GM23338 (cell line): Measurements from ENCODE around the gene MAP4. TPM values are rescaled to one million over a fixed set of nuclear protein-coding genes. Genes with fewer than 3 reads are reported as not detected.

ENCODE experiments used
- ATAC-seq: fragments of 200-7000 bp; cut with Tn5 transposase; 3 replicates; pipeline ENCODE4 v1.9.1; 2020
- DNase-seq: peaks from one replicate; pipeline ENCODE4 v3.0.0-alpha.2; 2015; ENCODE audit warnings: low spot score
- H2AFZ ChIP-seq: fragments of 200-600 bp; sonication (generic); 2 replicates; pipeline ENCODE4 v1.8.0; 2016; ENCODE audit warnings: antibody characterized with exemption, mild to moderate bottlenecking, moderate library complexity
- H3F3A ChIP-seq: fragments of 200-600 bp; sonication (generic); replicated peaks from 2 replicates; pipeline ENCODE4 v1.8.0; 2017; ENCODE audit warnings: antibody characterized with exemption, mixed run types, low read depth
- H3K27ac ChIP-seq: fragments of 200-600 bp; sonication (generic); 2 replicates; pipeline ENCODE4 v1.6.1; 2016; ENCODE audit warnings: low read depth
- H3K27me3 ChIP-seq: fragments of 200-600 bp; sonication (generic); 2 replicates; pipeline ENCODE4 v1.8.0; 2016; ENCODE audit warnings: mild to moderate bottlenecking, mixed run types, moderate library complexity; ENCODE audit not compliant: insufficient read depth
- H3K36me3 ChIP-seq: fragments of 200-600 bp; sonication (generic); 2 replicates; pipeline ENCODE4 v1.8.0; 2016; ENCODE audit warnings: mild to moderate bottlenecking; ENCODE audit not compliant: insufficient read depth
- H3K4me1 ChIP-seq: fragments of 200-600 bp; sonication (generic); 2 replicates; pipeline ENCODE4 v1.8.0; 2016; ENCODE audit warnings: mild to moderate bottlenecking, moderate library complexity; ENCODE audit not compliant: insufficient read depth
- H3K4me2 ChIP-seq: fragments of 200-600 bp; sonication (generic); 2 replicates; pipeline ENCODE4 v1.7.1; 2017; ENCODE audit warnings: mixed run types
- H3K4me3 ChIP-seq: fragments of 200-600 bp; sonication (generic); 2 replicates; pipeline ENCODE4 v1.6.1; 2016; ENCODE audit warnings: mixed run types
- H3K79me2 ChIP-seq: fragments of 200-600 bp; sonication (generic); replicated peaks from 2 replicates; pipeline ENCODE4 v1.8.0; 2017; ENCODE audit warnings: mild to moderate bottlenecking; ENCODE audit not compliant: insufficient read depth
- H3K9me2 ChIP-seq: fragments of 200-600 bp; sonication (generic); 2 replicates; pipeline ENCODE4 v1.8.0; 2017; ENCODE audit not compliant: insufficient read depth
- H4K20me1 ChIP-seq: fragments of 200-600 bp; sonication (generic); replicated peaks from 2 replicates; pipeline ENCODE4 v1.8.0; 2017; ENCODE audit warnings: mild to moderate bottlenecking; ENCODE audit not compliant: insufficient read depth
- H3K27ac Mint-ChIP-seq: 2 replicates; pipeline ENCODE4 v1.8.0; 2020; ENCODE audit warnings: inconsistent platforms, mild to moderate bottlenecking, moderate library complexity, mixed read lengths
- H3K27me3 Mint-ChIP-seq: 3 replicates; pipeline ENCODE4 v1.8.0; 2022; ENCODE audit warnings: low read depth, mild to moderate bottlenecking, moderate library complexity, mixed read lengths, inconsistent platforms; ENCODE audit not compliant: insufficient read depth, poor library complexity
- H3K36me3 Mint-ChIP-seq: 3 replicates; pipeline ENCODE4 v1.8.0; 2021; ENCODE audit warnings: low read depth, mild to moderate bottlenecking, inconsistent platforms, moderate library complexity, mixed read lengths
- H3K4me1 Mint-ChIP-seq: 3 replicates; pipeline ENCODE4 v1.8.0; 2020; ENCODE audit warnings: mild to moderate bottlenecking, inconsistent platforms, mixed read lengths
- H3K4me3 Mint-ChIP-seq: 3 replicates; pipeline ENCODE4 v1.8.0; 2021; ENCODE audit warnings: moderate library complexity, mild to moderate bottlenecking, inconsistent platforms, mixed read lengths
- H3K9me3 Mint-ChIP-seq: 3 replicates; pipeline ENCODE4 v1.8.0; 2020; ENCODE audit warnings: moderate library complexity, mild to moderate bottlenecking, inconsistent platforms, mixed read lengths
- CREB1 ChIP-seq: fragments of 250-450 bp; sonication (Bioruptor Pico); IDR thresholded peaks from 2 replicates; pipeline ENCODE4 v1.5.0; 2020; ENCODE audit warnings: low read depth, mild to moderate bottlenecking, moderate library complexity
- CTCF ChIP-seq, 2 experiments: fragments of 200-600 bp in 1 of 2; sonication (generic) in 1 of 2; conservative IDR thresholded peaks; 2 replicates each; pipeline versions ENCODE4 v1.5.1 to v1.6.1; 2016 to 2017; ENCODE audit warnings: antibody characterized with exemption in 2 of 2, low read depth in 2 of 2, mild to moderate bottlenecking in 2 of 2, moderate library complexity in 1 of 2
- ETS1 ChIP-seq: IDR thresholded peaks from 2 replicates; pipeline ENCODE4 v1.6.1; 2016; ENCODE audit warnings: antibody characterized with exemption
- EZH2 ChIP-seq: fragments of 200-600 bp; sonication (generic); IDR thresholded peaks from one replicate; pipeline ENCODE4 v1.8.0; 2017; ENCODE audit warnings: antibody characterized with exemption, mild to moderate bottlenecking, low read depth; ENCODE audit not compliant: unreplicated experiment
- EZH2phosphoT487 ChIP-seq: fragments of 200-600 bp; sonication (generic); IDR thresholded peaks from one replicate; pipeline ENCODE4 v1.8.1; 2018; ENCODE audit warnings: antibody characterized with exemption; ENCODE audit not compliant: unreplicated experiment
- JUNB ChIP-seq: IDR thresholded peaks from one replicate; pipeline ENCODE4 v1.6.1; 2016; ENCODE audit warnings: antibody characterized with exemption; ENCODE audit not compliant: unreplicated experiment
- NANOG ChIP-seq: IDR thresholded peaks from 2 replicates; pipeline ENCODE4 v1.6.1; 2016; ENCODE audit warnings: antibody characterized with exemption, borderline replicate concordance
- POLR2AphosphoS5 ChIP-seq: IDR thresholded peaks from 2 replicates; pipeline ENCODE4 v1.6.1; 2016; ENCODE audit warnings: antibody characterized with exemption, low read depth
- REST ChIP-seq: IDR thresholded peaks from one replicate; pipeline ENCODE4 v1.6.1; 2018; ENCODE audit warnings: antibody characterized with exemption; ENCODE audit not compliant: unreplicated experiment
- ZNF114 ChIP-seq: fragments of 250-450 bp; sonication (Bioruptor Pico); IDR thresholded peaks from 2 replicates; pipeline ENCODE4 v1.5.0; 2020; ENCODE audit warnings: mild to moderate bottlenecking, moderate library complexity
- ZNF331 ChIP-seq: fragments of 250-450 bp; sonication (Bioruptor Pico); IDR thresholded peaks from 2 replicates; pipeline ENCODE4 v1.5.0; 2020; ENCODE audit warnings: low read depth, mild to moderate bottlenecking, moderate library complexity
- ZNF462 ChIP-seq: fragments of 250-450 bp; sonication (Bioruptor Pico); IDR thresholded peaks from 2 replicates; pipeline ENCODE4 v1.5.0; 2020; ENCODE audit warnings: mild to moderate bottlenecking, moderate library complexity
- polyA plus RNA-seq: library from polyadenylated mRNA; unstranded; fragments of >200 nt; fragmentation: Nextera tagmentation; extraction: Ambion mirVana; gene quantifications from 2 replicates; pipeline ENCODE4 v1.2.1, GENCODE V29; 2016
- total RNA-seq: library from RNA; depleted of rRNA; stranded (reverse); fragments of >200 nt; shearing (Covaris generic); gene quantifications from 2 replicates; pipeline ENCODE4 v1.2.3, GENCODE V29; 2014

MAP4 gene
- total and polyA plus RNA-seq, 2 experiments from 2014 or later, result 103 to 113 TPM

GRCh38 chr3:48018841-48019240 is 2.6 kb upstream of the MAP4 start:
- Histone ChIP-seq H3F3A (no peaks in the 10 kb centered on the region; the same call in 1 of the 2 replicates), H3K79me2 (peaks cover 90% of the 10 kb centered on the region), H3K4me3 (no peak overlapping the region), H3K4me1 (peaks cover 19% of the 10 kb centered on the region), H4K20me1 (peaks cover 6% of the 10 kb centered on the region; the same call in 1 of the 2 replicates), H3K27ac (no peak overlapping the region), H2AFZ (no peak overlapping the region), H3K9me2 (no peaks in the 10 kb centered on the region), H3K4me2 (no peak overlapping the region), H3K36me3 (no peaks in the 10 kb centered on the region), H3K27me3 (no peaks in the 10 kb centered on the region)
- no peak for DNase-seq
- no peak overlapping the region for H3K4me3 Mint-ChIP-seq
- H3K36me3 Mint-ChIP-seq, result peaks cover 16% of the 10 kb centered on the region; the same call in 2 of the 3 replicates
- peaks cover 44% of the 10 kb centered on the region for H3K4me1 Mint-ChIP-seq
- TF ChIP-seq EZH2 (no peak), CREB1 (CRISPR knock-in tag) (no peak), EZH2phosphoT487 (no peak), POLR2AphosphoS5 (no peak), CTCF (conservative IDR thresholded peaks at IDR 0.05; ENCODE audit: low read depth in 2 of 2) (no peak), NANOG (no peak), ZNF462 (CRISPR knock-in tag) (no peak), REST (no peak), ETS1 (no peak), ZNF331 (no peak), JUNB (no peak), ZNF114 (CRISPR knock-in tag) (no peak)
- peak overlapping the region; percentile 36 for H3K27ac Mint-ChIP-seq
- H3K9me3 Mint-ChIP-seq, result 0 out of 3 replicates have a peak, but pooled peaks cover 2% of the 10 kb centered on the region
- peaks cover 5% of the 10 kb centered on the region for H3K27me3 Mint-ChIP-seq
- ATAC-seq, result no peak
